GM10248 (cell line): ENCODE data around the gene STX8.

ENCODE experiments used
- CTCF ChIA-PET: fragments of 300-600 bp; sonication (Branson Sonifier 250); formaldehyde crosslinking; extraction: SDS; loops from one replicate; lab custom pipeline; 2021; ENCODE audit warnings: antibody characterized with exemption; lab: Yijun Ruan, JAX
- POLR2A ChIA-PET: fragments of 350-650 bp; sonication (Branson Sonifier 250); formaldehyde crosslinking; extraction: SDS; loops from one replicate; lab custom pipeline; 2020; ENCODE audit warnings: antibody characterized with exemption; lab: Yijun Ruan, JAX
- DNase-seq: peaks from one replicate; pipeline ENCODE4 v3.0.0; 2012; ENCODE audit errors: extremely low spot score
- CTCF ChIP-seq: IDR thresholded peaks from 2 replicates; pipeline ENCODE4 v1.5.1; 2012; ENCODE audit warnings: mild to moderate bottlenecking, low read depth; ENCODE audit errors: extremely low read depth, missing control alignments, control extremely low read depth

Gene STX8

GRCh38 chr17:9220398-9221146 lies 355.0 kb downstream of the STX8 start:
- TF ChIP-seq CTCF: no peak
- no peak for DNase-seq
- CTCF ChIA-PET: interaction anchor here (1.1 to 1.4 kb wide), 2 partner anchors 9 to 10 kb away, joined by 3 to 4 read pairs; no protein-coding TSS in a partner anchor

DNA sequence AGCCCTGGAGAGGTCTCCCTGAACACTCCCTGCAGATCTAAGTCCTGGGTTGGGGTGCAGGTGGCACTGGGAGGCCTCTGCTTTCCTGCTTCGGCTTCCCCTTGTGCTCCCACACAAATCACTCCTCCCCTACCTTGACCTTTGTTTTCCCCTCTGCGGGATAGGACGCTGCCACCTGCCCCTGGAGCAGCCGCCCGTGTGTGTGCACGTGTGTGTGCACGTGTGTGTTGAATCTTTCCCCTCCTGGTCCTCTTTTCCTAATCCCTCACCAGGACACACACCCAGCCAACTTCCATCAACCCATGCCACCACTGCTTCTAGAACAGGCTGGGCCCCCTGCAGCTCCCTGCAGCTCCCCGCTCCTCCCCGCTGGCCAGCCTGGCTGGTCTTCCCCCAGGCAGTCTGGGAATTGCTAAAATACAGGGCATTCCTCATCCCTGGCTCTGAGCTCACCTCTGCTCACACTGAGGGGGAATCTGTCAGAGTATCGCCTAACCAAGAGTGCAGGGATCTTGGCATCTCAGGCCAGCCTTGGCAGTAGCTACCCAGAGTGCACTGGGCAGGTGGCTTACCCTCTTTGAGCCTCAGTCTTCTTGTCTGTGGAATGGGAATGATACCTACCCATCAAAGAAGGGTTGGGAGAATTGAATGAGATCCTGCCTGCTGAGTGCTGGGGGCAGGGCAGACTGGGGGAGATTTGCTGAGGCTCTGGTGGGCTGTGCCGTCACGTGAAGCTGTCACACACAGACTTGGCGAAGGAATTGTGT lies 355.8 kb downstream of the STX8 start:
- no peak for TF ChIP-seq CTCF
- POLR2A ChIA-PET: no interaction called here
- DNase-seq: no peak
- CTCF ChIA-PET: interaction anchor here (1.1 kb wide), 1 partner anchor 11 kb away, joined by 4 read pairs; no protein-coding TSS in a partner anchor

More at GRCh38 chr17:9220398-9221146, 355.0 kb downstream of the STX8 start:
- POLR2A ChIA-PET: no interaction called here

DNA sequence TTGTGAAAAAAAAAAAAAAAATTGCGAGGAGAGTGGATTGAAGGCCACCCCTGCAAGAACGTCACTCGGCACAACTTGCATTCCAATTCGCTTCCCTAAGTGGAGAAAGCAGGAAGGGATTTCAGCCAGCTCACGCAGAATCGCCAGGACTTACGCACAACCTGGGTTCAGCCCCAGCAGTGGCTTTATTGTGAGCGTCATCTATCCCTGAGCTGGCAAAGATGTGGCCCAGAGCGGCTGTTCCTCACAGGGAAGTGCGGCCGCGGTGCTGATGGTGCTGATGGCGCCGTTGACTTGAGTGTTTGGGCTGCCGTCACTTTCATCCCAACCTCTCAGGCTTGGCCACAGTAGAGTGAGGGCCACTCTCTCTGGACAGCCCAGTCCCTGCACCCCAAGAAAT lies 356.7 kb downstream of the STX8 start:
- ChIA-PET CTCF (no interaction called here), POLR2A (no interaction called here)
- TF ChIP-seq CTCF: no peak
- DNase-seq: no peak

DNA sequence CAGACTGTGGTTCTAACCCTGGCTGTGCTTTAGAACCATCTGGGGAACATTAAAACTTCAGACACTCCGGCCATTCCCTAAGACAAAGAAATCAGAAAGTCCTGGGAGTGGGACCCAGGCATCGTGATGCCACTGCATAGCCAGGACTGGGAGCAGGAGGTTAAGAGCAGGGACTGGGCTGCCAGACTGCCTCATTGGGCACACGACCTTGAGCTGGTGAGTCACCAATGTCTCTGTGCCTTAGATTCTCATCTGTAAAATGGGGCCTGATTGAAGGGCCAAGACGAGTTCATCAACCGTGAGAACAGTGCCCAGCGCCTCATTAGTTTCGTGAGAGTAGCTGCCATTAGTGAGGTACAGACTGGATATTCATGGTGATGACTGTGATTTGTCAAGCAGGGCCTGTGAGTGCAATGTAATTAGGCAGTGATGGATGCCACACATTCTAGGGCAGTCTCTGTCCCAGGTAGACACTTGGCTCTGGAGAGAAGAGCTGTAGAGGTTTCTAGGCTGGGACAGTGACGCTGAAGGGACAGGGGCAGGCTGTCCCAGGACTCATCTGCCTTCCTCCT lies 357.5 kb downstream of the STX8 start:
- TF ChIP-seq CTCF: no peak
- CTCF ChIA-PET: interaction anchor here (1.9 kb wide), 1 partner anchor 74 kb away, joined by 4 read pairs; no protein-coding TSS in a partner anchor
- POLR2A ChIA-PET: no interaction called here
- DNase-seq: no peak

GRCh38 chr17:9217151-9218056 lies 358.2 kb downstream of the STX8 start:
- POLR2A ChIA-PET: no interaction called here
- CTCF ChIA-PET: interaction anchor here (1.9 to 2.1 kb wide), 2 partner anchors 16 to 75 kb away, joined by 4 to 6 read pairs; no protein-coding TSS in a partner anchor
- TF ChIP-seq CTCF: no peak
- DNase-seq: no peak
